Memory B cell (primary cell): Measurements from ENCODE around the gene ELOVL6.

Experiments
- ATAC-seq: fragments of 150-1000 bp; cut with Tn5 transposase; 2 replicates; pipeline ENCODE4 v1.10.0; 2021; ENCODE audit warnings: low read depth, mild to moderate bottlenecking, moderate library complexity
- DNase-seq, 2 donors: peaks; one replicate each; pipeline ENCODE4 v3.0.0; 2022; ENCODE audit warnings: low spot score in 2 of 2
- H3K27ac Mint-ChIP-seq: one replicate; pipeline ENCODE4 v1.8.0; 2022; ENCODE audit warnings: mild to moderate bottlenecking, moderate library complexity, mixed read lengths
- H3K27me3 Mint-ChIP-seq: one replicate; pipeline ENCODE4 v1.8.0; 2022; ENCODE audit warnings: mixed read lengths
- H3K36me3 Mint-ChIP-seq: one replicate; pipeline ENCODE4 v1.8.0; 2022; ENCODE audit warnings: mild to moderate bottlenecking, mixed read lengths
- H3K4me1 Mint-ChIP-seq: one replicate; pipeline ENCODE4 v1.8.0; 2022; ENCODE audit warnings: mixed read lengths
- H3K4me3 Mint-ChIP-seq: one replicate; pipeline ENCODE4 v1.8.0; 2022; ENCODE audit warnings: mild to moderate bottlenecking, moderate library complexity, mixed read lengths
- H3K9me3 Mint-ChIP-seq: one replicate; pipeline ENCODE4 v1.8.0; 2022; ENCODE audit warnings: mixed read lengths

The ELOVL6 gene

DNA sequence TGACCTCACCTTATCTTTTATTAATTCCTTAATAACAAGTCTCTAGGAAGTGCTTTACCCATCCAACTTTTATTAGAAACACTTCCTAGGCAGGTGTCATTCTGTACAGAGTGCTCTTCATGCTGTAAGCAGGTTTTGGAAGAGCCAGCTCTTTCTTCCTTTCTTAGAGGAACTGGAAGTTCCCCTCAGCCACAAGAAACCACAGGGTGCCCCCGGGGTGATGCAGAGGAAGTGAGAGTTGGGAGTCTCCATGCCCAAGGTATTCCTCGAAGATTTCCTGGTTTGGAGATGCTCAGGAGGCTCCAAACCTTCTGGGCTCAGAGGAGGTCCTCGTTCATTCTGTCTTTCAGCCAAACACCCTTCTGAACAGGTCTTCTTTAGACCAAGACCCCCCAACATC is 201.9 kb downstream of the ELOVL6 start:
- Mint-ChIP-seq H3K4me1 (peaks cover 9% of the 10 kb centered on the region), H3K4me3 (no peak overlapping the region), H3K27me3 (peaks cover 4% of the 10 kb centered on the region), H3K27ac (no peak overlapping the region), H3K9me3 (no peaks in the 10 kb centered on the region), H3K36me3 (no peaks in the 10 kb centered on the region)
- DNase-seq (no peak), ATAC-seq (no peak)
